Occipital lobe (tissue), 2 donors: ENCODE measurements around the gene ATP1A3. TPM values are rescaled to one million over a fixed set of nuclear protein-coding genes. Genes with fewer than 3 reads are reported as not detected.
"Not testable (repeated sequence)": the region's sequence is repeated elsewhere in the genome, so short reads cannot be mapped to it uniquely, and the experiment has no call there.

Experiments
- DNase-seq: peaks from one replicate; lab custom pipeline; 2025; lab: John Stamatoyannopoulos, UW
- total RNA-seq: library from RNA; depleted of rRNA; stranded (reverse); fragments of >200 nt; gene quantifications from one replicate; pipeline ENCODE4 v1.2.3, GENCODE V29; 2014

Gene ATP1A3
- total RNA-seq, 1 donor from 2014 or later, result 153 TPM

GRCh38 chr19:42010245-42011126 lies 16.5 kb upstream of the ATP1A3 start:
- no peak for DNase-seq

- no peak for DNase-seq
Observed at GRCh38 chr19:42006569-42006968, 12.5 kb upstream of the ATP1A3 start.

- DNase-seq, result no peak
Observed at GRCh38 chr19:42005504-42005903, 11.5 kb upstream of the ATP1A3 start.

GRCh38 chr19:42003506-42004294 lies 9.7 kb upstream of the ATP1A3 start:
- no peak for DNase-seq

- DNase-seq, result no peak
Observed at GRCh38 chr19:41999878-42000208, 5.8 kb upstream of the ATP1A3 start.

GRCh38 chr19:41999071-41999877 lies 5.2 kb upstream of the ATP1A3 start:
- DNase-seq, result no peak

- peak; percentile 13 for DNase-seq
Observed at GRCh38 chr19:41998246-41999020, 4.4 kb upstream of the ATP1A3 start.

- peak; percentile 38 for DNase-seq
Observed at GRCh38 chr19:41997851-41998229, 3.8 kb upstream of the ATP1A3 start.

- peak; percentile 38 for DNase-seq
Observed at GRCh38 chr19:41997121-41997850, 3.3 kb upstream of the ATP1A3 start.

- peak; percentile 31 for DNase-seq
Observed at GRCh38 chr19:41995959-41996797, 2.1 kb upstream of the ATP1A3 start.

- peak; percentile 26 for DNase-seq
Observed at GRCh38 chr19:41994994-41995958, 1.2 kb upstream of the ATP1A3 start.

- DNase-seq, result peak; percentile 49
Observed at GRCh38 chr19:41994521-41994971, 516 bp upstream of the ATP1A3 start.

- not testable (repeated sequence) for DNase-seq
Observed at GRCh38 chr19:41991925-41992569, 2.0 kb downstream of the ATP1A3 start.

- DNase-seq, result no peak
Observed at GRCh38 chr19:41991025-41991424, 3.0 kb downstream of the ATP1A3 start.

GRCh38 chr19:41990615-41991014 lies 3.4 kb downstream of the ATP1A3 start:
- no peak for DNase-seq

GRCh38 chr19:41990028-41990427 lies 4.0 kb downstream of the ATP1A3 start:
- no peak for DNase-seq

- DNase-seq, result no peak
Observed at GRCh38 chr19:41988947-41989346, 5.1 kb downstream of the ATP1A3 start.
